Measurements from ENCODE around the gene ABCB10.
A peak's percentile ranks its signal among the peaks of the same experiment; 100 is the strongest.
"Not testable (repeated sequence)": the region's sequence is repeated elsewhere in the genome, so short reads cannot be mapped to it uniquely, and the experiment has no call there.

Gene ABCB10

DNA sequence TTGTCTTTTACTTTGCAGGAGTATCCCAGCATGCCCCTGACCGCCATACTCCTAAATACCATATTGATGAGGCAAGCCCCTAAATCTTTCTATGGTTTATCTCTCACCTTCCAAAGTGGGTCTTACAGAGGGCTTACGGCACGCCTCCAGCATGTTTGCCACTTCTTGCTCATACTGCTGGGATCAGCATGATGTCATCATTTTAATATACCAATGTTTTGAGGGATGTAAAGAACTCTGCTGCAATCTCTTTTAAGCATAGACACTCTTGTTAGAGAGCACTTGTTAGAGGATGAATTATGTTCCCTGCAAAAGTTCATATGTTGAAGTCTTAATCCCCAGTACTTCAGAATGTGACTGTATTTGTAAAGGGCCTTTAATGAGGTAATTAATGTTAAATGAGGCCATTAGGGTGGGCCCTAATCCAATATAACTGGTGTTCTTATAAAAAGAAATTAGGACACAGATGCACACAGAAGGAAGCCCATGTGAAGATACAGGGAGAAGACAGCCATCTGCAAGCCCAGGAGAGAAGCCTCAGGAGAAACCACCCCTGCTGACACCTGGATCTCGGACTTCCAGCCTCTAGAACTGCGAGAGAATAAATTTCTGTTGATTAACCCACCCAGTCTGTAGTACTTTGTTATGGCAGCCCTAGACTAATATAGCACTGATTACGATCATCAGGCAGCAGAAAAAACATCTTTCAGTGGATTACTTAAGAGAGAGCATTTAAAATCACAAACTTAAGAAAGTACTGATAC, 16.4 kb upstream of the ABCB10 start:
- no peak for DNase-seq (ENCODE audit: low read depth in 3 of 3, low spot score in 1 of 3)

DNA sequence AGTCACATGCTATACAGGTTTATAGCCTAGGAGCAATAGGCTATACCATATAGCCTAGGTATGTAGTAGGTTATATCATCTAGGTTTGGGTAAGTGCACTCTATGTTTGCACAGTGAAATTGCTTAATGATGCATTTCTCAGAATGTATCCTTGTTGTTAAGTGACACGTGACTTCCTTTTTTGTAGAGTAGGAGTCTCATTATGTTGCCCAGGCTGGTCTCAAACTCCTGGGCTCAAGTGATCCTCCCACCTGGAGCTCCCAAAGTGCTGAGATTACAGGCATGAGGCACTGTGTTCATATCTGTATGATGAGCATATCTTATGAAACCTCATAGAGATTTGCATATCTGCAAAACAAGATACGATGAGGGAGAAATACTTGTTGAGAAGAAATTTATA, 13.8 kb upstream of the ABCB10 start:
- no peak for DNase-seq (ENCODE audit: low read depth in 3 of 3, low spot score in 1 of 3)

- DNase-seq (ENCODE audit: low read depth in 3 of 3, low spot score in 1 of 3), result no peak
Observed at GRCh38 chr1:229570891-229571516, 12.5 kb upstream of the ABCB10 start.

- DNase-seq (ENCODE audit: low read depth in 3 of 3, low spot score in 1 of 3), result no peak
Observed at GRCh38 chr1:229570305-229570704, 11.8 kb upstream of the ABCB10 start.

GRCh38 chr1:229567109-229567868, 8.8 kb upstream of the ABCB10 start:
- no peak for DNase-seq (ENCODE audit: low read depth in 3 of 3, low spot score in 1 of 3)

DNA sequence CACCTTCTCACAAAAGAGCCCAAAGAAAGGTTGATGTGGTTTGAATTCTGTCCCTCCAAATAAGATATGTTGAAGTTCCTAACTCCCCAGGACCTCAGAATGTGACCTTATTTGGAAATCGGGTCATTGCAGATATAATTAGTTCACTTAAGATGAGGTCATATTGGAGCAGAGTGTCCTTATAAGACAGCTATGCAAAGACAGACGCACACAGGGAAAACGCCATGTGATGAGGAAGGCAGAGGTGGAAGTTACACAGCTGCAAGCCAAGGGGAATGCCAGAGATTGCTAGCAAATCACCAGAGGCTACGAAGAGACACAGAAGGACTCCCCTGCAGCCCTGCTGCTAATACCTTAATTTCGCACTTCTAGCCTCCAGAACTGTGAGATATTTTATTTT, 5.2 kb upstream of the ABCB10 start:
- no peak for DNase-seq (ENCODE audit: low read depth in 3 of 3, low spot score in 1 of 3)

DNA sequence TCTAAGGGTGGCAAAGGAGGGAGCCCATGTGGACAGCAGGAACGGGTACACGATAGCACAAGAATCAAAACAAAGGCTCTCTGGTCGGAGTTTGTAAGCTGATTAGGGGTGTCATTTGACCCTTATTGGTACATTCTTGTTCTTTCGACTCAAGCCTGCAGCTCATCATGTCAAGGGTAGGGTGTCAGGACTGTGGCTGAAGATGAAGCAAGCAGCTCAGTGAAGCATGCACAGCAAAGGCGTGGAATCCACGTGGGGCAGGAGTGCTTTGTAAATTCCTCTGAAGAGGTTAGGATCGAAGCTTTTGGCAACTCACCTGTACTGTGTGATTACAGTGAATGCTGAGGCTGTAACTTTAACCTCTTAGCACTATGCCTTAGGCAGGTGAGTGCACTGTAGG, 4.7 kb upstream of the ABCB10 start:
- no peak for DNase-seq (ENCODE audit: low read depth in 3 of 3, low spot score in 1 of 3)

DNA sequence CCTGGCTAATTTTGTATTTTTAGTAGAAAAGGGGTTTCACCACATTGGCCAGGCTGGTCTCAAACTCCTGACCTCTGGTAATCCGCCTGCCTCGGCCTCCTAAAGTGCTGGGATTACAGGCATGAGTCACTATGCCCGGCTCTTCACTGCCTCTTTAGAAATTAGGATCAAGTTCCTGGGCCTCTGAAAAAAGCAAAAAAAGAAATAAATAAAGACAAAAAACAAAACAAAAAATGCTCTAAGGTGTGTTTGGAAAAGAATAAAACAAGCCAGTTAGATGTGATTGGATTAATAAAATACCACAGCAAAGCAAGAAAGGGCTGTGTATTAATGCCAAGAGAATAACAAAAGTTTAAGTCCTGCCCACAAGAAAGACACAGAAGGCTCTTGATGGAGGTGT, 4.2 kb upstream of the ABCB10 start:
- DNase-seq (ENCODE audit: low read depth in 3 of 3, low spot score in 1 of 3), result no peak

- no peak for DNase-seq (ENCODE audit: low read depth in 3 of 3, low spot score in 1 of 3)
Observed at GRCh38 chr1:229561141-229561540, 2.6 kb upstream of the ABCB10 start.

DNA sequence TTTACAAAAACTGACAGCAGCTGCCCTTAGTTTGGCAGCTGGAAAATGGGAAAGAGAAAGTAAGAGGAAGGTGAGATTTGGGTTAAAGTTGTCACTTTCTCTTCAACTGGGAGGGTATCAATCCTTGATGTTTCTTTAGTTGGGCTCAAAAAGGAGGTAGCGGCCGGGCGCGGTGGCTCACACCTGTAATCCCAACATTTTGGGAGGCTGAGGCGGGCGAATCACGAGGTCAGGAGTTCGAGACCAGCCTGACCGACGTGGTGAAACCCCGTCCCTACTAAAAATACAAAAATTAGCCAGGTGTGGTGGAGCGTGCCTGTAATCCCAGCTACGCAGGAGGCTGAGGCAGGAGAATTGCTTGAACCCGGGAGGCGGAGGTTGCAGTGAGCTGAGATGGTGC, 1.6 kb upstream of the ABCB10 start:
- DNase-seq (ENCODE audit: low read depth in 3 of 3, low spot score in 1 of 3), result not testable (repeated sequence)

- DNase-seq (ENCODE audit: low read depth in 3 of 3, low spot score in 1 of 3), result not testable (repeated sequence)
Observed at GRCh38 chr1:229559336-229559801, 862 bp upstream of the ABCB10 start.

DNA sequence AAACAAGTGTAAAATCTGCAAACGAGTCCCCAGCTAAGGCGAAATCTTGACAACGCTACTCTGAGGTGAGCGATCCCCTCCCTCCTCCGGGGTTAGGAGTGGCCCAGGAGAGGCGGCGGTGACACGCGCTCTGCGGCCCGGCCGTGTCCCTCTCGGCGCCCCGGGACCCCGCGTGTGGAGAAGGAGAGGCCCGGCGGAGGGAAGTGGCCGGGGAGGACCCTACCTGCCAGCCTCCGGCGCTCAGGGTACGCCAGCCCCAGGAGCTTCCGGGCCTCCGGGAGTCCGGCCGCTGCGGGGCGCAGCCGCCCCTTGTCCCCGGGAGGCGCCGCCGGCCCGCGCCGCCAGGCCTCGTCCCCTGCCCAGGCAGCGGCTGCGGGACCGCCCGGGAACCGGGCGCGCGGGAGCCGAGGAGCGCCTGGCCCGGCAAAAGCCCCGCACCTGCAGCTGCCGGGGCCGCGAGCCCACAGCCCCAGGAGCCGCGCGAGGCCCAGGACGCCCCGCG, 543 bp downstream of the ABCB10 start:
- peak in 1 of 3 donors; percentile 34 for DNase-seq (ENCODE audit: low read depth in 3 of 3, low spot score in 1 of 3)

DNA sequence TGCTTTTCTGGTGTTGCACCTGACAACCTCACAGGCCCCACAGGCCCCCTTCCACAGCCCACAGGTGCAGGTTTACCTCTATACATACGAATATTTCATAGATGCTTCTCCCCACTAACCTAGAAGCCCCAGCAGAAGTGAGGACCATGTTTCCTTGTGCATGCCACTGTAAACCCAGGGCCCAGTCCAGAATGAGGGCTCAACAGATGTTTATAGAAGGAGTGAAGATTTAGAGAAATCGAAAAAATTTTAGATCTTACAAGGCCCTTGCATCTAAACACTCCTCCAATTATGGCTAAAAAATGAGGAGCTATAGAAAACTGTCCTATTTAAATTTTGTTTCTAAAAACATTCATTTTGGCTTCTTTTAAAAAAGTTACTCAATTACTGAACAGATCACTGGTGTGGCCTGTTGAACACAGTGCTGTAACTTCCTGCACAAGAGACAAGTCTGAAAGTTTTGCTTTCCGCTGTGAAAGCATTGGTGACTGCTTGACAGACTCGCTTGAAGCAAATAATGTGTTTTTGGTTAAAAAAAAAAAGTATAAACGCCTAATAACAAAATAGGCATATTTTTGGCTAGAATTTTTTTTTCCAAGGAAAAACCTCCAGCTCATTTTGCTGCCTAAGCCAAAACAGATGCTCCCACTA, 1.2 kb downstream of the ABCB10 start:
- DNase-seq (ENCODE audit: low read depth in 3 of 3, low spot score in 1 of 3), result no peak

DNA sequence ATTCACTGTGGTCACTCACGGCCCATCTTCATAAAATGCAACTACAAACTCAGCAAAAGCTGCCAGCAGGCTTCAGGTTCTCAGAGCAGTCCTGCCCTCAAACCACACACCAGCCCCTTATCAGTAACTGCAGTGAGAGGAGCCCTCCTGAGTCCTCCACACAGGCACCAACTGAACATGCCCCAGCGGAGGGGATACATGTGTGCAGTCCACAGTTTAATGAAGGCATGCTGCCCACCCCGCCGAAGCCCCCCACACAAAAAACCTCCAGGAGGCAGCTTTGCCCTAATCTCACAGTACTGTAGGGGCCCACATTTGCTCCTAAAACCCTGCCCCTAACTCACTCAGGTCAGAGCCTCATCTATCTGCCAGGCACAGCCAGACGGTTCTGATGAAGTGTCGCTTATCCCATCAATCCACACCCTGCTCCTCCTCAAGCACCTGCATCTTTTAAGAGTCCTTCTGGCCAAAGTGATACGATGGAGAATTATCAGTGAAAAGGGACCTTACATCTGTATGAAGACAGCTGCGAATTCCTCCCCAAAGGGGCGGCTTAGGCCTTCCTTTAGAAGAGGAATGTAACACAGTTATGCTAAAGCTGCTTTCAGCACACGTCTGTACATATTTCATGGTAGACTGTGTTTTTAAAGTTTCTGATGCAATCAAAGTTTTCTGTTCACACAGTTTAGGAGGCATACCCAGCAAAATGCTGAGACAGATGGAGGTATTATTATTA, 3.5 kb downstream of the ABCB10 start:
- no peak for DNase-seq (ENCODE audit: low read depth in 3 of 3, low spot score in 1 of 3)

- DNase-seq (ENCODE audit: low read depth in 3 of 3, low spot score in 1 of 3), result no peak
Observed at GRCh38 chr1:229553621-229554130, 4.8 kb downstream of the ABCB10 start.

GRCh38 chr1:229552732-229553131, 5.8 kb downstream of the ABCB10 start:
- DNase-seq (ENCODE audit: low read depth in 3 of 3, low spot score in 1 of 3), result no peak

DNA sequence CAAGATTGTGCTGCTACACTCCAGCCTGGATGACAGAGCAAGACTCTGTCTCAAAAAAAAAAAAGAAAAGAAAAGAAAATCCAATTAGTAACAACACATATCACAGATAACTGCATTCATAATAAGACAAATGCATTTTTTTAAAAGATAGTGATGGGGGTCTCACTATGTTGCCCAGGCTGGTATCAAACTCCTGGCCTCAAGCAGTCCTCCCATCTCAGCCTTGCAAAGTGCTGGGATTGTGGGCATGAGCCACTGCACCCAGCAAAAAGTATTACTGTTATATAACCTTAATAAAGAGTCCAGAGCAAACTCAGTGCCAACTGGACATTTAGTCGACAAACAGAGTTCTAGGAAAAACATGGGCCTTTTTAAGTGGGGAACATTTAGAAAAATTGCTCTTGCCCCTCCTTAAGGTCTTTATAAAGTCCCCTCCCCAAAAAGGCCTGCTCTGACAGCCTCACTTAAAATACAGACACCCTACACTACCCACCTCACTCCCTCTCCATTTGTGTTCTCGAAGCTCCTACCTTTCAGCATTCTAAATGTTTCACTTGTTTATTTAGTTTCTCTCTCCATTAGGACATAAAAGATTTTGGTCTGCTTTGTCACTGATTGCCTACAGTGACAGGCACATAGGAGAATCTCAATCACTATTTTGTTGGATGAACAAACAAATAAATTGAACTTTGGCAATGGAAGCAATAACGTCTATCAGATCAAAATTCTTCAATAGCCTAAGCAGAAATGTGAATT, 7.5 kb downstream of the ABCB10 start:
- no peak for DNase-seq (ENCODE audit: low read depth in 3 of 3, low spot score in 1 of 3)

GRCh38 chr1:229547542-229547941, 11.0 kb downstream of the ABCB10 start:
- no peak for DNase-seq (ENCODE audit: low read depth in 3 of 3, low spot score in 1 of 3)

- DNase-seq (ENCODE audit: low read depth in 3 of 3, low spot score in 1 of 3), result no peak
Observed at GRCh38 chr1:229544587-229544986, 13.9 kb downstream of the ABCB10 start.

Measured in stimulated activated CD4-positive, alpha-beta T cell treated with anti-CD3 and anti-CD28 coated beads, TNF-alpha, amount 100 ng/mL, for 1 hour (primary cell).